PC-9 (cell line): ENCODE data around the gene S100A14.

ENCODE experiments used
- CTCF ChIP-seq: fragments of 200-600 bp; sonication (generic); conservative IDR thresholded peaks from 2 replicates; pipeline ENCODE4 v1.6.1; 2017; ENCODE audit warnings: mixed run types, antibody characterized with exemption, mild to moderate bottlenecking, moderate library complexity
- EZH2 ChIP-seq: fragments of 200-600 bp; sonication (generic); IDR thresholded peaks from 2 replicates; pipeline ENCODE4 v1.8.0; 2017; ENCODE audit warnings: antibody characterized with exemption, low read depth

- no peak for TF ChIP-seq EZH2
- no peak for TF ChIP-seq CTCF
Measured at GRCh38 chr1:153612755-153613331, 3.3 kb downstream of the S100A14 start, which contains the start of gene S100A16.
